ENCODE measurements around the gene KRR1. TPM values are rescaled to one million over a fixed set of nuclear protein-coding genes. Genes with fewer than 3 reads are reported as not detected.
A peak's percentile ranks its signal among the peaks of the same experiment; 100 is the strongest.

The KRR1 gene
- total and polyA plus RNA-seq, 2 of the 13 experiments (the other 11 are each of a cell fraction or from before 2014, with no cell fraction given) = 19.3 to 103 TPM

- TF ChIP-seq ZBTB40 (IDR thresholded peaks at IDR 0.05) (peak; percentile 97), ZBTB40 (CRISPR knock-in tag; IDR thresholded peaks at IDR 0.05) (peak; percentile 85; the same call in 1 of the 2 replicates), TFDP1 (CRISPR knock-in tag; IDR thresholded peaks at IDR 0.05; ENCODE audit: borderline replicate concordance) (peak; percentile 99), IRX3 (CRISPR knock-in tag; IDR thresholded peaks at IDR 0.05; ENCODE audit: borderline replicate concordance, low read depth) (no peak), ZFX (CRISPR knock-in tag; IDR thresholded peaks at IDR 0.05; ENCODE audit: low read depth) (peak; percentile 87), ETV6 (CRISPR knock-in tag; conservative IDR thresholded peaks at IDR 0.05) (no peak; the same call in 1 of the 2 replicates), FOSL2 (CRISPR knock-in tag; IDR thresholded peaks at IDR 0.05) (peak; percentile 51), KDM3A (CRISPR knock-in tag; IDR thresholded peaks at IDR 0.05; ENCODE audit: low read depth) (no peak), SP1 (IDR thresholded peaks at IDR 0.05) (no peak), SP1 (CRISPR knock-in tag; IDR thresholded peaks at IDR 0.05) (peak; percentile 81), HINFP (CRISPR knock-in tag; IDR thresholded peaks at IDR 0.05; ENCODE audit: low read depth) (no peak), GATAD1 (CRISPR knock-in tag; IDR thresholded peaks at IDR 0.05) (peak; percentile 99), ATF4 (CRISPR knock-in tag; IDR thresholded peaks at IDR 0.05) (peak in 1 of 2 experiments; percentile 39; a peak in 1 of 4 replicates), SETDB1 (CRISPR knock-in tag; IDR thresholded peaks at IDR 0.05; ENCODE audit: borderline replicate concordance) (peak; percentile 57; the same call in 1 of the 2 replicates), CCDC6 (CRISPR knock-in tag; IDR thresholded peaks at IDR 0.05) (peak; percentile 85; the same call in 1 of the 2 replicates), ZNF44 (CRISPR knock-in tag; IDR thresholded peaks at IDR 0.05) (peak; percentile 91; the same call in 1 of the 2 replicates)
Observed at GRCh38 chr12:75511116-75512048, at the start of gene KRR1 (continued).
